OCI-LY1 (cell line): Measurements from ENCODE around the gene EZH2.

Source experiments
- EZH2 ChIP-seq: fragments of 200-600 bp; sonication (generic), shearing (Covaris generic); IDR thresholded peaks from 2 replicates; pipeline ENCODE4 v1.8.0; 2017; ENCODE audit warnings: borderline replicate concordance, mixed run types, mild to moderate bottlenecking, antibody characterized with exemption, low read length, moderate library complexity, mixed read lengths
- TF ChIP-seq, protein P1 (sequence below): fragments of 200-600 bp; sonication (generic), shearing (Covaris generic); IDR thresholded peaks from 2 replicates; pipeline ENCODE4 v1.5.1; 2017; ENCODE audit warnings: mild to moderate bottlenecking, antibody characterized with exemption, low read length, moderate library complexity, mixed read lengths

DNA sequence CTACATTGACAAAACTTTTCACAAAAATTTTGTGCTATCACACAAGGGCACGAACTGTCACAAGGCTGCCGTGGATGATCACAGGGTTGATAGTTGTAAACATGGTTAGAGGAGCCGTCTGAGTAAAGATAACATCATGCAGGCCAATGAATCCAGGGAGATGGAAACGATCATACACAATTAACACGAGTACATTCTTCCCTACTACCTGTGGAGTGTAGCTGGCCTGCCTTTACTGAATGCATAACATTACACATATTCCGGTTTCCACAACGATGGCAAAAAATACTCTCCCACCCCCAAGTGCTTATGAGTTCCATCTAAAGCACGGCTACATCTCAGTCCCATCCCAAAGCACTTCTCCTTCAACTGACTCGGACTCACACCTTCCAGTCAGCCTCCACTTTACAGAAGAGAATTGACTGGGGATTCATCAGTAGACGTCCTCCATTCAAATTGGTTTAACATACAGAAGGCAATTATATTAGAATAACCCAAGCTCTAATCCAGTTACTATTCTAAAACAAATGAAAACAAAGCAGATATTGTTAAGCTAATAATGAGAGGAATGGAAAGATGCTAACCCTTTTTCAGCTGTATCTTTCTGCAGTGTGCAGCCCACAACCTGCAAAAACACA lies 69.0 kb downstream of the EZH2 start:
- TF ChIP-seq, protein P1, sequence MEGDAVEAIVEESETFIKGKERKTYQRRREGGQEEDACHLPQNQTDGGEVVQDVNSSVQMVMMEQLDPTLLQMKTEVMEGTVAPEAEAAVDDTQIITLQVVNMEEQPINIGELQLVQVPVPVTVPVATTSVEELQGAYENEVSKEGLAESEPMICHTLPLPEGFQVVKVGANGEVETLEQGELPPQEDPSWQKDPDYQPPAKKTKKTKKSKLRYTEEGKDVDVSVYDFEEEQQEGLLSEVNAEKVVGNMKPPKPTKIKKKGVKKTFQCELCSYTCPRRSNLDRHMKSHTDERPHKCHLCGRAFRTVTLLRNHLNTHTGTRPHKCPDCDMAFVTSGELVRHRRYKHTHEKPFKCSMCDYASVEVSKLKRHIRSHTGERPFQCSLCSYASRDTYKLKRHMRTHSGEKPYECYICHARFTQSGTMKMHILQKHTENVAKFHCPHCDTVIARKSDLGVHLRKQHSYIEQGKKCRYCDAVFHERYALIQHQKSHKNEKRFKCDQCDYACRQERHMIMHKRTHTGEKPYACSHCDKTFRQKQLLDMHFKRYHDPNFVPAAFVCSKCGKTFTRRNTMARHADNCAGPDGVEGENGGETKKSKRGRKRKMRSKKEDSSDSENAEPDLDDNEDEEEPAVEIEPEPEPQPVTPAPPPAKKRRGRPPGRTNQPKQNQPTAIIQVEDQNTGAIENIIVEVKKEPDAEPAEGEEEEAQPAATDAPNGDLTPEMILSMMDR: no peak
- no peak for TF ChIP-seq EZH2
